Stimulated activated CD8-positive, alpha-beta memory T cell treated with anti-CD3 and anti-CD28 coated beads, Interleukin-7, amount 100 ng/mL, for 4 hours (primary cell): ENCODE measurements around the gene CLCNKA.

Source experiments
- DNase-seq, 2 donors: peaks; one replicate each; pipeline ENCODE4 v3.0.0-alpha.2; 2020; ENCODE audit warnings: low read depth in 2 of 2

The CLCNKA gene

GRCh38 chr1:16063226-16063829 is 41.5 kb downstream of the CLCNKA start:
- no peak for DNase-seq

- DNase-seq, result no peak
Measured at GRCh38 chr1:16063921-16064320, 42.1 kb downstream of the CLCNKA start.

- DNase-seq, result no peak
Measured at GRCh38 chr1:16064536-16065268, 42.9 kb downstream of the CLCNKA start.

- no peak for DNase-seq
Measured at GRCh38 chr1:16065269-16065576, 43.4 kb downstream of the CLCNKA start.

- DNase-seq, result no peak
Measured at GRCh38 chr1:16066245-16066644, 44.4 kb downstream of the CLCNKA start.

- no peak for DNase-seq
Measured at GRCh38 chr1:16067127-16067768, 45.4 kb downstream of the CLCNKA start.

- no peak for DNase-seq
Measured at GRCh38 chr1:16067933-16068332, 46.1 kb downstream of the CLCNKA start.

- DNase-seq, result no peak
Measured at GRCh38 chr1:16068356-16069270, 46.8 kb downstream of the CLCNKA start.

GRCh38 chr1:16070640-16071355 is 49.0 kb downstream of the CLCNKA start:
- DNase-seq, result no peak

GRCh38 chr1:16071614-16072013 is 49.8 kb downstream of the CLCNKA start:
- DNase-seq, result no peak

GRCh38 chr1:16072095-16072494 is 50.3 kb downstream of the CLCNKA start:
- no peak for DNase-seq

GRCh38 chr1:16072616-16073484 is 51.0 kb downstream of the CLCNKA start:
- DNase-seq, result no peak

GRCh38 chr1:16073490-16074119 is 51.8 kb downstream of the CLCNKA start, which contains the start of gene FAM131C:
Gene FAM131C, minus strand, starts transcription at chr1:16073651. Its CDS starts 209 bp downstream, at chr1:16073442.
- DNase-seq, result no peak

- no peak for DNase-seq
Measured at GRCh38 chr1:16074217-16074616, 52.4 kb downstream of the CLCNKA start.

GRCh38 chr1:16075337-16076030 is 53.6 kb downstream of the CLCNKA start:
- DNase-seq, result no peak

GRCh38 chr1:16076031-16076864 is 54.4 kb downstream of the CLCNKA start:
- DNase-seq, result no peak

GRCh38 chr1:16076865-16077238 is 55.0 kb downstream of the CLCNKA start:
- DNase-seq, result no peak
